ENCODE measurements around the gene BUD31.

The BUD31 gene

DNA sequence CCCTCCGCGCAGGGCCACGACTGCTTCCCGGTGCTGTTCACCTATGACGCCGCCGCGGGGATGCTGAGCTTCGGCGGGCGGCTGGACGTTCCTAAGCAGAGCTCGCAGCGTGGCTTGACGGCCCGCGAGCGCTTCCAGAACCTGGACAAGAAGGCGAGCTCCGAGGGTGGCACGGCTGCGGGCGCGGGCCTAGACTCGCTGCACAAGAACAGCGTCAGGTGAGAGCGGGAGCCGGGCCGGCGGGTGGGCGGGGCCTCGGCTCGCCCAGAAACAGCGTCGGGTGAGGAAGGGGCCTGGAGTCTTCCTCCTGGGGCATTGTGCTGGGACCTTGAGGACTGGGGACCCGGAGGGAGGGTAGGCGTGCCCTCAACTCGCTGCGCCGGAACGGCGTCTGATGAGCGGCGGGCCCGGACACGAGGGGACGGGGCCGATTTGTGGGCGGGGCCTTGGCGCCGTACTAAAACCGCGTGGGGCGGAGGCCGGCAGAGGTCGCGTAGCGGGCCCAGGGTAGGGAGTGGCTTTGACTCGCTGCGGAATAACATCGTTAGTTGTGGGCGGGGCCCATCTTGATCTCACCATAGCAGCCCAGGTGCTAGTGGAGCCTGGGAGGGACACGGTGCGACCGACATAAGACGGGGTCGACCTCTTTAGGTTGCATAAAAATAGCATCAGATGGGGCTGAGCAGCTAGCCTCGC lies 16.0 kb upstream of the BUD31 start:
- H3K36me3 ChIP-seq (ENCODE audit: control insufficient read depth in 2 of 2, insufficient read depth in 2 of 2, low read length in 2 of 2), result peaks cover 10 to 22% of the 10 kb centered on the region in 2 donors
- H3K27ac ChIP-seq (ENCODE audit: low read length), result peak overlapping the region; percentile 37
- peak overlapping the region; percentile 61 to 81 for H3K4me3 ChIP-seq (ENCODE audit: low read length in 2 of 2)
- H3K9me3 ChIP-seq (ENCODE audit: control insufficient read depth in 2 of 2, low read length in 2 of 2), result no peaks in the 10 kb centered on the region
- no peaks in the 10 kb centered on the region for H3K27me3 ChIP-seq (ENCODE audit: control insufficient read depth in 1 of 2, insufficient read depth in 2 of 2, low read length in 2 of 2)
- peak overlapping the region; percentile 48 to 66 for H3K9ac ChIP-seq (ENCODE audit: low read length in 2 of 2)
- H3K4me1 ChIP-seq (ENCODE audit: control insufficient read depth, insufficient read depth, low read length), result peaks cover 23% of the 10 kb centered on the region

DNA sequence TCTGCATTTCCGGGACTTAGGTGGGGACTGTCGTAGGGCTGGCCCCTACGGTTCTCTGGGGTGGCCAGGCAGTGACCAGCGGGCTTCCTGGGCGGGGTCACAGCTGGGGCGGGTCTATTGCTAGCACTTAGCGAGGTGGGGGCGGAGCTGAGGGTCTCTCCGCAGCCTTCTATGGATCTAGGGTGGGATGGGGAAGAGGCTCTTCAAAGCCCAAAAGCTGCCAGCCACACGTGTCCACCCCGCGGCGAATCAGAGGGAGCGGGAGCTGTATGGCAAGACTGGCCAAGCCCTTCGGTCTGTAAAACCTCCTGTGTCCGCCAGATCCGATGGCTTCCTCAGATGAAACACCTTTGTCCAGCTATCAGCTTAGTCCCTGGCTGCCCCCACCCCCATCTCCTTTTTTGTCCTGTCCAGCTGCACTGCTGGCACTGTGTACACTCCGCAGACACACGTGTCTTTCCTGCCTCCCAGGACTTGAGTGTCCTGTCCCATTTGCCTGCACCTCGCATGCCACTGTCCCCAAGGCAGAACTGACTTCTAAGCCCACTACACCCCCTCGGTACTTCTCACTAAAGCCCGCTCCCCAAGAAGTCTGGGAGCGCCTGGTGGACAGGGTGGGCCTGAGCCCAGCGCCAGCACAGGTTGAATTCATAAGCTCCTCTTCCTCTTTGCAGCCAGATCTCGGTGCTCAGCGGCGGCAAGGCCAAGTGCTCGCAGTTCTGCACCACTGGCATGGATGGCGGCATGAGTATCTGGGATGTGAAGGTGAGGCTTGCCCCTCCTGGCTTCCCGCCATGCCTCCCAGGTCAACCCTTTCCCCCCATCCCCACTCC lies 15.2 kb upstream of the BUD31 start:
- H3K9ac ChIP-seq (ENCODE audit: low read length in 2 of 2), result peak overlapping the region; percentile 48 to 66
- H3K27me3 ChIP-seq (ENCODE audit: control insufficient read depth in 1 of 2, insufficient read depth in 2 of 2, low read length in 2 of 2), result no peaks in the 10 kb centered on the region
- peaks cover 11 to 27% of the 10 kb centered on the region in 2 donors for H3K36me3 ChIP-seq (ENCODE audit: control insufficient read depth in 2 of 2, insufficient read depth in 2 of 2, low read length in 2 of 2)
- peak overlapping the region; percentile 37 for H3K27ac ChIP-seq (ENCODE audit: low read length)
- peaks cover 23% of the 10 kb centered on the region for H3K4me1 ChIP-seq (ENCODE audit: control insufficient read depth, insufficient read depth, low read length)
- peak overlapping the region; percentile 61 to 81 for H3K4me3 ChIP-seq (ENCODE audit: low read length in 2 of 2)
- H3K9me3 ChIP-seq (ENCODE audit: control insufficient read depth in 2 of 2, low read length in 2 of 2), result no peaks in the 10 kb centered on the region

DNA sequence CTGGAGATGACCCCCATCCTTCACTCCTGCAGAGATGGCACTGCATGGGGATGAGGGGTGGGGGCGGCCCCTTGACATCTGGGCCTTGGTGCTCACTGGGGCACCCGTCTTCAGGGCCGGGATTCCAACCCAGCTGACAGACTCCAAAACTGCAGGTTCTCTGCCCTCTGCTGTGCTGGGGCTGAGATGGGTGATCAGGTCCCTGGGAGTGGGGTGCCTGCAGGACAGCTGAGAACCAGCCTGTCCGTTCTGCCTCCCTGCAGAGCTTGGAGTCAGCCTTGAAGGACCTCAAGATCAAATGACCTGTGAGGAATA lies 14.6 kb upstream of the BUD31 start:
- Histone ChIP-seq H3K36me3 (ENCODE audit: control insufficient read depth in 2 of 2, insufficient read depth in 2 of 2, low read length in 2 of 2) (peaks cover 17 to 29% of the 10 kb centered on the region in 2 donors), H3K4me3 (ENCODE audit: low read length in 2 of 2) (no peak overlapping the region), H3K9ac (ENCODE audit: low read length in 2 of 2) (no peak overlapping the region), H3K27me3 (ENCODE audit: control insufficient read depth in 1 of 2, insufficient read depth in 2 of 2, low read length in 2 of 2) (no peaks in the 10 kb centered on the region), H3K27ac (ENCODE audit: low read length) (no peak overlapping the region), H3K4me1 (ENCODE audit: control insufficient read depth, insufficient read depth, low read length) (peaks cover 23% of the 10 kb centered on the region), H3K9me3 (ENCODE audit: control insufficient read depth in 2 of 2, low read length in 2 of 2) (no peaks in the 10 kb centered on the region)

DNA sequence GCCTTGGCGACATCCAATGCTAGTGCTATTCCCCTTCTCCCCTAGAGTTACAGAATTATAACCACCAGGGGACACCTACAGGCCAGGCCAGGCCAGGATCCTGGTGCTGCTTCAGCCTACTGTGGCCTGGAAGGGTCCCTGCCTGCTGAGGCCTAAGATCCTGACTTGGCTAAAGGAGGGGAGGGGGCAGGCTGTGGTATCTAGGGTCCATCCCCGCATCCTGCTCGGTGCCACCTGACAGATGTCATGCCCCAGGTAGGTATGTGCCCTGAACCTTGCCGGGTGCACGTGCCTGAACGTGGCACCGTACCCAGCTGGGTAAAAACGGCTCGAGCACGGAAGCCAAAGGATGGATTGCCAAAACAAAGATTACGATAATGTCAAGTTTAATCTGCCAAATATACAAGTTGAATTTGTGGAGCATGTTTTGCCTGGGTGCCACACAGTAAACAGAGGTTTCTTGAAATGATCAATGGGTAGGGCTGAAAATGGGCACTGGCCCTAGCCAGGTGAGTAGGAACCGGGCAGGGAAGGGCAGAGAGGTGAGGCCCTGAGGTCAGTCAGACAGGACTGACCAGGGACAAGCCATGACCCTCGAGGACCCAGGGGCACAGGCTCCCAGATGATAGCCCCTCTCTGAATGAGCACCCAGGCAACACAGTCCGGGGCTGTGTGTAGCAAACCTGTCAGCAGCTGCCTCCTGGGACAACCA lies 13.0 kb upstream of the BUD31 start:
- no peak overlapping the region for H3K27ac ChIP-seq (ENCODE audit: low read length)
- peaks cover 28 to 38% of the 10 kb centered on the region in 2 donors for H3K36me3 ChIP-seq (ENCODE audit: control insufficient read depth in 2 of 2, insufficient read depth in 2 of 2, low read length in 2 of 2)
- H3K4me1 ChIP-seq (ENCODE audit: control insufficient read depth, insufficient read depth, low read length), result peaks cover 23% of the 10 kb centered on the region
- no peak overlapping the region for H3K4me3 ChIP-seq (ENCODE audit: low read length in 2 of 2)
- H3K27me3 ChIP-seq (ENCODE audit: control insufficient read depth in 1 of 2, insufficient read depth in 2 of 2, low read length in 2 of 2), result no peaks in the 10 kb centered on the region
- H3K9ac ChIP-seq (ENCODE audit: low read length in 2 of 2), result no peak overlapping the region
- H3K9me3 ChIP-seq (ENCODE audit: control insufficient read depth in 2 of 2, low read length in 2 of 2), result no peaks in the 10 kb centered on the region

DNA sequence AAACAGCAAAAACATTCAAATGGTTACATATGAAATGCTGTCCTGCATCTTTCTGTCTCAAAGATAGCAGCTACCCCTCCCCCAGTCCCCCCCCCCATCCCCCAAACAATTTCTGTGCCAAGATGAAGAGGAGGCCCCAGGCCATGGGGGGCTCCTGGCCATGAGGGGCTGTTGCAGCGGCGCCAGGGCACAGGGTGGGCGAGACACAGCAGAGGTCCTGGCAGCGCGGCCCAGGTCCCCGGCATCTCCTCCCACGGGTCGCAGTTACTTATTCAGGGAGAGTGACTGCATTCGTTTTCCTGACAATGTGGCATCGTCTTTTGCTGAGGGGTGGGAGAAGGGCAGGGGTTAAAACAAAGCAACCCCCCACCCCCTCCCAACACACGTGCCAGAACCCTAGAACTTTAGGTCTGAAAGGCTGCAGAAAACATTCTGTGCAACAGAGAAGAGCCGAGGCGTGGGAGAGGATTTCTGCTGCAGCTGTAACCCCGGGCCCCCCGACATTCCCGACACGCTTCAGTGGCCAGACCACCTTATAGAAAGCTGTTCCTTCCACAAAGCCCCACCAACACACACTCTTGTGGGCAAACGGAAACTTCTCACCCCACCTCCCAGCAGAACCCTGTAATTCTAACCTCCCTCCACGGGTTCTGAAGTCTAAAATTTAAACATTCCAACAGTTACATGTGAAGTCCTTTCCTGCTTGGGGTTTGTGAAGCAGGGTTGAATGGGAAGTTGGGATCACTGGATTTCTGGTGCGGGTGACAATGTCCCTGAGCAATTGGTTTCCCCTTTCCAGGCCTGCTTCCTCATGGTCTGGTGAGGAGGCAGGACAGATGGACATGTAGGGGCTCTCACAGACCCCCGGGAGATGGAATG lies 12.1 kb upstream of the BUD31 start:
- H3K27ac ChIP-seq (ENCODE audit: low read length), result no peak overlapping the region
- H3K4me3 ChIP-seq (ENCODE audit: low read length in 2 of 2), result no peak overlapping the region
- no peaks in the 10 kb centered on the region for H3K27me3 ChIP-seq (ENCODE audit: control insufficient read depth in 1 of 2, insufficient read depth in 2 of 2, low read length in 2 of 2)
- no peaks in the 10 kb centered on the region for H3K9me3 ChIP-seq (ENCODE audit: control insufficient read depth in 2 of 2, low read length in 2 of 2)
- peaks cover 30 to 37% of the 10 kb centered on the region in 2 donors for H3K36me3 ChIP-seq (ENCODE audit: control insufficient read depth in 2 of 2, insufficient read depth in 2 of 2, low read length in 2 of 2)
- H3K9ac ChIP-seq (ENCODE audit: low read length in 2 of 2), result no peak overlapping the region
- H3K4me1 ChIP-seq (ENCODE audit: control insufficient read depth, insufficient read depth, low read length), result peaks cover 23% of the 10 kb centered on the region

DNA sequence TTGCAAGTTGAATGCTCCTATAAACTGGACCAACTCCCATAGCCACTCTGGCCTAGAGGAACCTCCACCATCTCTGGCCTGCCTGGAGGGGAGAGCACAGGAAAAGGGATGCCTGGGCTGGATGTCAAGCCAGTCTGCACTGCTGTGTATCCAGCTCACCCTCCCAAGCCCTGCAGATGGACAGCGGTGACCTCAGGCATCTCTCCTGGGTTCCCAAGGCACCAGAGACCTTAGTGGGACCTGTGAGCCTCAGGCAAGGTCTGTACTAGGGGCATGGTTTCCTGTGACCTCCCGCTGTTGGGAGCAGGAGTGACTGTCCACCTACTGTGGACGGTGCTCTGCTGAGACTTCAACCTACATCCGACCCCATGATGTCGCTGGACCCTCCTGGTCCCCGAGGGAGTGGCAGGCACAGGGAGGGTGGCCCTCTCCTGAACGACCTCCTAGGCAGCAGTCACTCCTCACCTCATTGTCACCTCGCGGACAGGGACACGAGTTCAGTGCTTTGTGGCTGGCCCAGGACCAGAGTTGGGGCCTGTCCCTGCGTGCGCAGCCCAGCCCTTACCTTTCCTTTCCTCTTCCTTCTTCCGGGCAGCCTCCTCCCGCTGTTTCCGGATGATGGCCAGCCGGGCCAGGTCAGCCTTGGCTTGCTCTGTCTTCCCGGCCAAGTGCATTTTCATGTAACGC lies 11.3 kb upstream of the BUD31 start:
- Histone ChIP-seq H3K4me3 (ENCODE audit: low read length in 2 of 2) (no peak overlapping the region), H3K9me3 (ENCODE audit: control insufficient read depth in 2 of 2, low read length in 2 of 2) (no peaks in the 10 kb centered on the region), H3K27me3 (ENCODE audit: control insufficient read depth in 1 of 2, insufficient read depth in 2 of 2, low read length in 2 of 2) (no peaks in the 10 kb centered on the region), H3K36me3 (ENCODE audit: control insufficient read depth in 2 of 2, insufficient read depth in 2 of 2, low read length in 2 of 2) (peaks cover 30 to 37% of the 10 kb centered on the region in 2 donors), H3K9ac (ENCODE audit: low read length in 2 of 2) (no peak overlapping the region), H3K4me1 (ENCODE audit: control insufficient read depth, insufficient read depth, low read length) (peaks cover 17% of the 10 kb centered on the region), H3K27ac (ENCODE audit: low read length) (no peak overlapping the region)

DNA sequence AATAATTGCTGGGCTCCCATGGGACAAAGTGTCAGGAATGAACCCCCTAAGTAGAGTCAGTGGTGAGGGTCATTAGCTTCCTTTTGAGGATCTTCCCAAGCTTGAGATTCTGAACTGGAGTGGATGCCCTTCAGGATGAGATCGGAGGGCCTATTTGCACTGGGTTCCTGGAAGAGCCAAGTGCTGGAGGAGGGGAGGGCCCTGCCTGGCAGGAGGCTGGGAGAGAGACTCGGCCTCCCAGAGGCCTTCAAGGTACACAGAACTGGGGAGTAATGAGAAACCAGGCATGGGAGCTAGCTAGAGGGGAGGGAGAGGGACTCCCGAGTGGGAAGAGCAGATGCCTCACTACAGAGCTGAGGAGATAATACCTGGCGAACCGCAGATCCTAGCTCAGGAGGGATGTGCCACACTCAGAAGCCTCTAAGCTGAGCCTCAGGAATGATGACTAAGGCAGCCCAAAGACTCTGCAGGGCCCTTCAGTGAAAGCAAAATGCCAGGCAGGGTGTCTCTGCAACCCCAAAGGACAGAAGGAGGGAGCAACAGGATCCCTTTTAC lies 9.8 kb upstream of the BUD31 start:
- Histone ChIP-seq H3K27ac (ENCODE audit: low read length) (no peak overlapping the region), H3K36me3 (ENCODE audit: control insufficient read depth in 2 of 2, insufficient read depth in 2 of 2, low read length in 2 of 2) (peaks cover 40 to 47% of the 10 kb centered on the region in 2 donors), H3K4me1 (ENCODE audit: control insufficient read depth, insufficient read depth, low read length) (peaks cover 4% of the 10 kb centered on the region), H3K9ac (ENCODE audit: low read length in 2 of 2) (no peak overlapping the region), H3K9me3 (ENCODE audit: control insufficient read depth in 2 of 2, low read length in 2 of 2) (no peaks in the 10 kb centered on the region), H3K4me3 (ENCODE audit: low read length in 2 of 2) (no peak overlapping the region), H3K27me3 (ENCODE audit: control insufficient read depth in 1 of 2, insufficient read depth in 2 of 2, low read length in 2 of 2) (no peaks in the 10 kb centered on the region)

DNA sequence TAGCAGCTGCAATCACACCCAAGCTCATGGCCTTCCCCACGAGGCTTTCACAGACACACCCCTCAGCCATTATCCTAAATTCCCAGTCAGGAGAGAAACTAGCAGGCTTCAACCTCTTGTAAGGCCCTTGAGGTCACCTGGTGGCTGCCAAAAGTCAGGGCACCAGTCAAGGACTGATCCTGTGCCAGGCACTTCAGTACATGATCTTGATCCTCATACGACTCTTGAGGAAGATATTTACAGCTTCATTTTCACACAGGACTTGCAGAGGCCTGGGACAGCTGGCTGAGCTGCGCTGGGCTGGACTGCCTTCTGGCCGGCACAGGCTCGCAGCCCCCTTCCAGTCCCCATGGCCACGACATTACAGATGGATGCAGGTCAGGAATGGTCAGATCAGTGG lies 9.2 kb upstream of the BUD31 start:
- Histone ChIP-seq H3K4me1 (ENCODE audit: control insufficient read depth, insufficient read depth, low read length) (peaks cover 7% of the 10 kb centered on the region), H3K27me3 (ENCODE audit: control insufficient read depth in 1 of 2, insufficient read depth in 2 of 2, low read length in 2 of 2) (no peaks in the 10 kb centered on the region), H3K4me3 (ENCODE audit: low read length in 2 of 2) (no peak overlapping the region), H3K9ac (ENCODE audit: low read length in 2 of 2) (no peak overlapping the region), H3K36me3 (ENCODE audit: control insufficient read depth in 2 of 2, insufficient read depth in 2 of 2, low read length in 2 of 2) (peaks cover 41 to 53% of the 10 kb centered on the region in 2 donors), H3K9me3 (ENCODE audit: control insufficient read depth in 2 of 2, low read length in 2 of 2) (no peaks in the 10 kb centered on the region), H3K27ac (ENCODE audit: low read length) (no peak overlapping the region)

DNA sequence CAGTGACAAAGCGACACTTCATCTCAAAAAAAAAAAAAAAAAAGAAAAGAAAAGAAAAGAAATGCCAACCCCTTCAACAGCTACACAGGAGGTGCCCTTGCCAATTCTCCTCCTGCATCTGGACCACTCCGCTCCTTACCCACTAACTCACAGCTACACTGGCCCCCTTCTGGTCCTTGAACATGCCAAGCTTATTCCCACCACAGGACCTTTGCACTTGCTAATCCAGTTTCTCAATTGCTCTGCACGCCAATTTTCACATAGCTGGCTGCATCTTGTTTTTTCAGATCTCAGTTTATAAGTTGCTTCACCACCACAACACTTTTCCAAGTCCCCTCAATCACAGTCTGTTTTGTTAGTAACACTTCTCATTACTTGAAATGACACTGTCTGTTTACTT lies 5.9 kb upstream of the BUD31 start:
- Histone ChIP-seq H3K9ac (ENCODE audit: low read length in 2 of 2) (no peak overlapping the region), H3K36me3 (ENCODE audit: control insufficient read depth in 2 of 2, insufficient read depth in 2 of 2, low read length in 2 of 2) (peaks cover 31 to 46% of the 10 kb centered on the region in 2 donors), H3K4me3 (ENCODE audit: low read length in 2 of 2) (no peak overlapping the region), H3K27me3 (ENCODE audit: control insufficient read depth in 1 of 2, insufficient read depth in 2 of 2, low read length in 2 of 2) (no peaks in the 10 kb centered on the region), H3K9me3 (ENCODE audit: control insufficient read depth in 2 of 2, low read length in 2 of 2) (no peaks in the 10 kb centered on the region), H3K4me1 (ENCODE audit: control insufficient read depth, insufficient read depth, low read length) (peaks cover 28% of the 10 kb centered on the region), H3K27ac (ENCODE audit: low read length) (no peak overlapping the region)

All from stomach smooth muscle (tissue), 2 donors.